ENCODE results near the gene HYCC1.
"Not testable (repeated sequence)": the region's sequence is repeated elsewhere in the genome, so short reads cannot be mapped to it uniquely, and the experiment has no call there.

The HYCC1 gene

DNA sequence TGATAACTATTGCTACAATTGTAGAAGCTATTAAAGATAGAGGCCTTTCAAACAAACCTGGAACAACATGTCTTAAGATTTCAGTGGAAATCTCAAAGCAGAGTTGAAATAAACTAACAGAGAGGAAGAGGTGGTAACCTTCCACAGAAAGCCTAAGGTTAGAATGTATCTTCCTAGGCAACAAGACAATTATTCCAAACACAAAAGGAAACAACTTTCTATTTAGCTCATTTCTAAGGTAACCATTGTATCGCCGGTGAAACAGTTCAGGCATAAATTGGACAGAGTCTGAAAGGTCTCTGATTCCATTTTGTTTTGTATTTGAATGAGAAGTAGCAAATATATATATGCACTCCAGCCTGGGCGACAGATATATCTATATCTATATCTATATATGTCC is 30.7 kb upstream of the HYCC1 start:
- TF ChIP-seq CTCF (IDR thresholded peaks at IDR 0.05; ENCODE audit: low read depth, low read length) = no peak
- H3K4me3 ChIP-seq (ENCODE audit: low read depth, low read length) = no peak overlapping the region

DNA sequence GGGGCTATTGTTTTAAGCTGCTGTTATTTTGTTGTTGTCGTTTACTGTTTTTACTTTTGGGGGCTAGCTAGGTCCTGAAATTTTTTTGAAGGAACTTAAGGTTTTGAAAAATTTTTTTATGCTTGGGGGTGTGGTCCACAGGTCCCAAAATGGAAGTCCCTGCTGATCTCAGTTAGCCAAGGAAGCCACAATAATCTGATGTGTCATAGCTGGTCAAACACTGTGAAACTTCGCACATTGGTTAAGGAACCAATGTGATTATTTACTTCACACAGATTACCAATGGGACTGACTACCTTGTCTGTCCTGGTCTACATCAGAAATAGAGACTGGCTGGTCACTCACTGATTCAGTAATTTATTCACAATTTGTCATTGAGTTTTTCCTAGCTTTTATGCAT is 29.5 kb upstream of the HYCC1 start:
- TF ChIP-seq CTCF (IDR thresholded peaks at IDR 0.05; ENCODE audit: low read depth, low read length) = no peak
- H3K4me3 ChIP-seq (ENCODE audit: low read depth, low read length) = no peak overlapping the region

DNA sequence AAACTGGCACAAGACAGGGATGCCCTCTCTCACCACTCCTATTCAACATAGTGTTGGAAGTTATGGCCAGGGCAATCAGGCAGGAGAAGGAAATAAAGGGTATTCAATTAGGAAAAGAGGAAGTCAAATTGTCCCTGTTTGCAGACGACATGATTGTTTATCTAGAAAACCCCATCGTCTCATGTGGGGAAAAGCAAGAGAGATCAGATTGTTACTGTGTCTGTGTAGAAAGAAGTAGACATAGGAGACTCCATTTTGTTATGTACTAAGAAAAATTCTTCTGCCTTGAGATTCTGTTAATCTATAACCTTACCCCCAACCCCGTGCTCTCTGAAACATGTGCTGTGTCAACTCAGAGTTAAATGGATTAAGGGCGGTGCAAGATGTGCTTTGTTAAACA is 25.7 kb upstream of the HYCC1 start:
- not testable (repeated sequence) for H3K4me3 ChIP-seq (ENCODE audit: low read depth, low read length)

DNA sequence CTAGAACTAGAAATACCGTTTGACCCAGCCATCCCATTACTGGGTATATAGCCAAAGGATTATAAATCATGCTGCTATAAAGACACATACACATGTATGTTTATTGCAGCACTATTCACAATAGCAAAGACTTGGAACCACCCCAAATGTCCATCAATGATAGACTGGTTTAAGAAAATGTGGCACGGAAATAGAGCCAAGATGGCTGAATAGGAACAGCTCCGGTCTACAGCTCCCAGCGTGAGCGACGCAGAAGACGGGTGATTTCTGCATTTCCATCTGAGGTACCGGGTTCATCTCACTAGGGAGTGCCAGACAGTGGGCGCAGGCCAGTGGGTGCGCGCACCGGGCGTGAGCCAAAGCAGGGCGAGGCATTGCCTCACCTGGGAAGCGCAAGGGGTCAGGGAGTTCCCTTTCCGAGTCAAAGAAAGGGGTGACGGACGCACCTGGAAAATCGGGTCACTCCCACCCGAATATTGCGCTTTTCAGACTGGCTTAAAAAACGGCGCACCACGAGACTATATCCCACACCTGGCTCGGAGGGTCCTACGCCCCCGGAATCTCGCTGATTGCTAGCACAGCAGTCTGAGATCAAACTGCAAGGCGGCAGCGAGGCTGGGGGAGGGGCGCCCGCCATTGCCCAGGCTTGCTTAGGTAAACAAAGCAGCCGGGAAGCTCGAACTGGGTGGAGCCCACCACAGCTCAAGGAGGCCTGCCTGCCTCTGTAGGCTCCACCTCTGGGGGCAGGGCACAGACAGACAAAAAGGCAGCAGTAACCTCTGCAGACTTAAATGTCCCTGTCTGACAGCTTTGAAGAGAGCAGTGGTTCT is 21.8 kb upstream of the HYCC1 start:
- not testable (repeated sequence) for H3K4me3 ChIP-seq (ENCODE audit: low read depth, low read length)

GRCh38 chr7:23027261-23027660 is 13.3 kb upstream of the HYCC1 start:
- no peak overlapping the region for H3K4me3 ChIP-seq (ENCODE audit: low read depth, low read length)
- no peak for TF ChIP-seq CTCF (IDR thresholded peaks at IDR 0.05; ENCODE audit: low read depth, low read length)

DNA sequence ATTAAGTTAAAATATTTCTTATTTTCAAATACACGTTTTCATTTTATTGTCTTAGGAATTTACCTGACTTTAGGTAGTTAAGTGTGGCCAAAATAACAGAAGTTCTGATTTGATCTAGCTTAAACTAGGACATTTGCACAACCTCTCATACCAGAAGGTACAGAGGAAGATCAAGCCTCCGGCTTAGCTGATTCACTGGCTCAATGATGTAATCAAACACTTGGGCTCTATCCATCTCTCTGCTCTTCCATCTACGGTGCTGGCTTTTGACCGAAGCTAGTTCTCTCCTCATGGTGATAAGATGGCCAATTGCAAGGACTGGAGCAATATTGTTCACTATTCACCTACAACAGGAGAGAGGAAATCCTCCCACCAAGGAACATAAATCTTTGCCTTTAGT is 12.2 kb upstream of the HYCC1 start:
- H3K4me3 ChIP-seq (ENCODE audit: low read depth, low read length) = no peak overlapping the region
- TF ChIP-seq CTCF (IDR thresholded peaks at IDR 0.05; ENCODE audit: low read depth, low read length) = no peak

GRCh38 chr7:23024454-23024853 is 10.5 kb upstream of the HYCC1 start:
- no peak for TF ChIP-seq CTCF (IDR thresholded peaks at IDR 0.05; ENCODE audit: low read depth, low read length)
- no peak overlapping the region for H3K4me3 ChIP-seq (ENCODE audit: low read depth, low read length)

DNA sequence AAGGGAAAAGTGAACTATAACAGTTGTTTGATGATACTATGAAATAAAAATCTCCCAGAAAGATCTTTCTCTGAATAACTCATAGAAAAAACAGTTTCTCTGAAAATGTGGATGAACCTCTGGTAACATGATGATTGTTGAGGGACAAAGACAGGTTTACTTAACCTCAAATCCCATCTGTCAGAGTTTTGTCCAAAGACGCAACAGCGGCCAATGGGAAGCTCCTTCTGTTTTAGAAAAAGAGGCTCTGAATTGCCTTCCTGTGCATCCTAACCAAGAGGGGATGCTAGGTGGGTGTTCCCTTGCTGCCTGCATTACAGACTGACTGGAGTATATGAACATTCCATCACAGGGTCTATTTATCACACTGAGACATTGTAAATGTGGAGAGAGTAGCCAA is 8.9 kb upstream of the HYCC1 start:
- no peak for TF ChIP-seq CTCF (IDR thresholded peaks at IDR 0.05; ENCODE audit: low read depth, low read length)
- H3K4me3 ChIP-seq (ENCODE audit: low read depth, low read length) = no peak overlapping the region

All from WI38 (cell line).